Esophagus muscularis mucosa (tissue), 4 donors: Measurements from ENCODE around the gene DBN1. TPM values are rescaled to one million over a fixed set of nuclear protein-coding genes. Genes with fewer than 3 reads are reported as not detected.

Source experiments
- DNase-seq: peaks from one replicate; pipeline ENCODE4 v3.0.0-alpha.2; 2017; ENCODE audit errors: extremely low spot score
- H3K27ac ChIP-seq, 4 donors: fragments of 200-600 bp; sonication (generic); replicated peaks in 1 of 4; 1 replicate in 3 of 4; 2 replicates in 1 of 4; pipeline ENCODE4 v1.5.1; 2016 to 2019; ENCODE audit warnings: mild to moderate bottlenecking in 1 of 4
- H3K27me3 ChIP-seq, 4 donors: fragments of 200-600 bp; sonication (generic); one replicate each; pipeline versions ENCODE4 v1.5.1 to v1.6.0; 2016 to 2019
- H3K36me3 ChIP-seq, 4 donors: fragments of 200-600 bp; sonication (generic); one replicate each; pipeline ENCODE4 v1.5.1; 2016 to 2019
- H3K4me1 ChIP-seq, 4 donors: fragments of 200-600 bp; sonication (generic); one replicate each; pipeline ENCODE4 v1.5.1; 2016 to 2019
- H3K4me3 ChIP-seq, 4 donors: fragments of 200-600 bp; sonication (generic); 1 replicate in 2 of 4; 2 replicates in 2 of 4; pipeline ENCODE4 v1.5.1; 2016 to 2019; ENCODE audit warnings: mild to moderate bottlenecking in 4 of 4, moderate library complexity in 1 of 4
- H3K9me3 ChIP-seq, 4 donors: fragments of 200-600 bp; sonication (generic); 1 replicate in 3 of 4; 2 replicates in 1 of 4; pipeline ENCODE4 v1.5.1; 2016 to 2019
- EP300 ChIP-seq: sonication (generic); formaldehyde crosslinking; IDR thresholded peaks from one replicate; pipeline ENCODE4 v1.6.1; 2017; ENCODE audit warnings: antibody characterized with exemption
- POLR2A ChIP-seq: fragments of 450-650 bp; IDR thresholded peaks from one replicate; pipeline ENCODE4 v1.6.1; 2017; ENCODE audit warnings: antibody characterized with exemption, moderate library complexity, mild to moderate bottlenecking, low read depth
- POLR2AphosphoS5 ChIP-seq, 2 donors: sonication (generic); formaldehyde crosslinking; IDR thresholded peaks; one replicate each; pipeline ENCODE4 v1.6.1; 2017; ENCODE audit warnings: antibody characterized with exemption in 2 of 2
- WGBS: methylation state at CpG from one replicate; pipeline ENCODE4 v1.1.5; 2018; 5-methylcytosine and 5-hydroxymethylcytosine counted together
- intact Hi-C: fragments of 100-400 bp; cut with DNase I; formaldehyde crosslinking; loops from one replicate; pipeline ENCODE4 v1.15.1; 2023
- total RNA-seq, 4 donors: library from RNA; depleted of rRNA; stranded (reverse); fragments of >200 nt; gene quantifications; one replicate each; pipeline versions ENCODE4 v1.1.0 to v1.2.1, GENCODE V29; 2016
- TF ChIP-seq, protein P1 (sequence below), 3 experiments: fragments of 200-600 bp in 2 of 3; fragments of 450-650 bp in 1 of 3; sonication (generic) in 2 of 3; IDR thresholded peaks; one replicate each; pipeline ENCODE4 v1.5.1; 2017 to 2019; ENCODE audit warnings: antibody characterized with exemption in 3 of 3, mild to moderate bottlenecking in 2 of 3, moderate library complexity in 1 of 3

DBN1 gene
- total RNA-seq, 4 donors from 2014 or later, result 92.2 to 160 (median 130) TPM

DNA sequence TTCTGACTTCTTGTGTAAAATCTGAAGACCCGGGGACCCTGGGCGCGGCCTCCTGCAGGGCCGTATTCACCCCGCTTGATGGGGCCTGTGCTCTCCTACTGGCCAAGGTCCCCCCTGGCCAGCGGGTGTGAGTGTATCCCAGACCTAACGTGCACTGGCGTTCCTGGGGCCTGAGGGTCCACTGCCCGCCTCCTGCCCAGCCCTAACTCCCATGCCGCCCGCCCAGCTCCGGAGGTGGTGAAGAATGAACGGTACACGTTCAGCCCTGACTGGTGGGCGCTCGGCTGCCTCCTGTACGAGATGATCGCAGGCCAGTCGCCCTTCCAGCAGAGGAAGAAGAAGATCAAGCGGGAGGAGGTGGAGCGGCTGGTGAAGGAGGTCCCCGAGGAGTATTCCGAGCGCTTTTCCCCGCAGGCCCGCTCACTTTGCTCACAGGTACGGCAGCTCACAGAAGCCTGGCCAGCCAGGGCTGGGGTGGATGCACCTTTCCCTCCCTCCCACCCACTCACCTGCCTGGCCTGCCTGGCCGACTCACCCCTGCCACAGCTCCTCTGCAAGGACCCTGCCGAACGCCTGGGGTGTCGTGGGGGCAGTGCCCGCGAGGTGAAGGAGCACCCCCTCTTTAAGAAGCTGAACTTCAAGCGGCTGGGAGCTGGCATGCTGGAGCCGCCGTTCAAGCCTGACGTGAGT lies 37.4 kb downstream of the DBN1 start:
- H3K4me1 ChIP-seq, result peaks cover 15 to 18% (median 16%) of the 10 kb centered on the region in 4 donors
- H3K27ac ChIP-seq, result no peak overlapping the region
- no peak for DNase-seq
- WGBS, result 94% methylated on average over 34 of the region's 37 CpGs
- H3K9me3 ChIP-seq, result no peaks in the 10 kb centered on the region
- no peak overlapping the region for H3K4me3 ChIP-seq
- no peak for TF ChIP-seq POLR2A
- TF ChIP-seq POLR2AphosphoS5 (IDR thresholded peaks at IDR 0.05), result no peak
- TF ChIP-seq, protein P1, sequence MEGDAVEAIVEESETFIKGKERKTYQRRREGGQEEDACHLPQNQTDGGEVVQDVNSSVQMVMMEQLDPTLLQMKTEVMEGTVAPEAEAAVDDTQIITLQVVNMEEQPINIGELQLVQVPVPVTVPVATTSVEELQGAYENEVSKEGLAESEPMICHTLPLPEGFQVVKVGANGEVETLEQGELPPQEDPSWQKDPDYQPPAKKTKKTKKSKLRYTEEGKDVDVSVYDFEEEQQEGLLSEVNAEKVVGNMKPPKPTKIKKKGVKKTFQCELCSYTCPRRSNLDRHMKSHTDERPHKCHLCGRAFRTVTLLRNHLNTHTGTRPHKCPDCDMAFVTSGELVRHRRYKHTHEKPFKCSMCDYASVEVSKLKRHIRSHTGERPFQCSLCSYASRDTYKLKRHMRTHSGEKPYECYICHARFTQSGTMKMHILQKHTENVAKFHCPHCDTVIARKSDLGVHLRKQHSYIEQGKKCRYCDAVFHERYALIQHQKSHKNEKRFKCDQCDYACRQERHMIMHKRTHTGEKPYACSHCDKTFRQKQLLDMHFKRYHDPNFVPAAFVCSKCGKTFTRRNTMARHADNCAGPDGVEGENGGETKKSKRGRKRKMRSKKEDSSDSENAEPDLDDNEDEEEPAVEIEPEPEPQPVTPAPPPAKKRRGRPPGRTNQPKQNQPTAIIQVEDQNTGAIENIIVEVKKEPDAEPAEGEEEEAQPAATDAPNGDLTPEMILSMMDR (IDR thresholded peaks at IDR 0.05), result no peak
- no peak for TF ChIP-seq EP300
- no peaks in the 10 kb centered on the region for H3K27me3 ChIP-seq
- H3K36me3 ChIP-seq, result peaks cover 50 to 93% (median 88%) of the 10 kb centered on the region in 4 donors
- intact Hi-C loops, result no loop called here

DNA sequence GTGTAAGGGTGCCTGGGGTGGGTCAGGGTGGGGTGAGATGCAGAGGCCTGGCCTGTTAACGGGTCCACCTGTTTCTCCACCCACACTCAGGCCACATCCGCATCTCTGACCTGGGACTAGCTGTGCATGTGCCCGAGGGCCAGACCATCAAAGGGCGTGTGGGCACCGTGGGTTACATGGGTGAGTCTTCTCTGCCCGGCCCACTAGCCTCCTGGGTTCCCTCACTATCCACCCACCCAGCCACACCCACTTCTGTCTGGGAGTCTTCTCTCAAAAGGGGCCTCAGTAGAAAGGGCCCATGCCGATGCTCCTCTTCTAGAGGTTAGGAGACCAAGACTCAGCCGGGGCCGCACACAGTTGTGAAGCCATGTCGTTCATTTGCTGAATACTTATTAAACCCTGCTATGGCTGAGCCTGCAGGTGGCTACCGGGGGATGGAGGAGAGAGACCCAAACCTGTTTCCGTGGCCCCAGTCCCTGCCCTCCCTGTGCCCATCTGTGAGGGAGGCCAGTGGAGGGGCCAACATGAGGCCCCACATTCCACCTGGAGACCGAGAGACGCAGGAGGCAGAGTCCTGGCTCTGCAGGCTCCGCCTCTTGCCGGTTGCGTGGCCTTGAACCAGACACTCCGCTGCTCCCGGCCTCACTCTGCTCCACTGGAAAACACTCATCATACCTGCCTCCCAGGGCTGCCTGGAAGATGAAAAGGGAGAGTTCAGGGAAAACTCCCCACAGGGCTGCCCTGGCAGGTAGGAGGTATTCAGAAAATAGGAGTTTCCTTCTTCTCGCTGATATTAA lies 38.3 kb downstream of the DBN1 start:
- 89% methylated on average over 10 of the region's 20 CpGs for WGBS
- H3K27ac ChIP-seq, result no peak overlapping the region
- intact Hi-C loops, result no loop called here
- no peaks in the 10 kb centered on the region for H3K9me3 ChIP-seq
- peaks cover 46 to 93% (median 88%) of the 10 kb centered on the region in 4 donors for H3K36me3 ChIP-seq
- H3K4me3 ChIP-seq, result no peak overlapping the region
- H3K4me1 ChIP-seq, result peaks cover 20 to 26% (median 24%) of the 10 kb centered on the region in 4 donors
- H3K27me3 ChIP-seq, result no peaks in the 10 kb centered on the region
- TF ChIP-seq EP300 (no peak), POLR2A (no peak), POLR2AphosphoS5 (IDR thresholded peaks at IDR 0.05) (no peak)
- TF ChIP-seq, protein P1 (IDR thresholded peaks at IDR 0.05), result no peak
- no peak for DNase-seq

DNA sequence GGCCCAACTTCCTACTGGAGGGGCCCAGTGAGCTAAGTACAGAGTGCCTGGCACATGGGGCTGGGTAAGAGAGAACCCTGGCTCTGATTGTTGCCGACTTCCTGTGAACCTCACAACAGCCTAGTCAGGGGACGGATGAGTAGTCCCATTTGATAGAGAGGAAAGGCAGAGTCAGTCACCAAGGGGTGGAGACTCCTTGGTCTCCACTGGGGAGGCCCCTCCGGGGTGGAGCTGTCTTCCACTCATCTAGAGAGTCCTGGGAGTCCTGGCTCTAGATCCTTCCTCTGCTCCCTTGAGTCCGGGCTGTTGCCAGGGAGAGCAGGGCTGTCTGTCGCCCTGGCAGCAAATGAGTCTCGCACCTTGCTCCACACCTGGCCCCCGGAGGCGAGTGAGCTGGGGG lies 39.0 kb downstream of the DBN1 start:
- Histone ChIP-seq H3K4me3 (no peak overlapping the region), H3K4me1 (peaks cover 20 to 33% (median 29%) of the 10 kb centered on the region in 4 donors), H3K27ac (no peak overlapping the region), H3K9me3 (no peaks in the 10 kb centered on the region), H3K36me3 (peaks cover 46 to 97% (median 85%) of the 10 kb centered on the region in 4 donors), H3K27me3 (no peaks in the 10 kb centered on the region)
- WGBS, result 81% methylated on average over 7 of the region's 8 CpGs
- no peak for DNase-seq
- TF ChIP-seq, protein P1 (IDR thresholded peaks at IDR 0.05), result no peak
- no peak for TF ChIP-seq POLR2AphosphoS5 (IDR thresholded peaks at IDR 0.05)
- TF ChIP-seq EP300, result no peak
- no peak for TF ChIP-seq POLR2A
- intact Hi-C loops, result no loop called here

DNA sequence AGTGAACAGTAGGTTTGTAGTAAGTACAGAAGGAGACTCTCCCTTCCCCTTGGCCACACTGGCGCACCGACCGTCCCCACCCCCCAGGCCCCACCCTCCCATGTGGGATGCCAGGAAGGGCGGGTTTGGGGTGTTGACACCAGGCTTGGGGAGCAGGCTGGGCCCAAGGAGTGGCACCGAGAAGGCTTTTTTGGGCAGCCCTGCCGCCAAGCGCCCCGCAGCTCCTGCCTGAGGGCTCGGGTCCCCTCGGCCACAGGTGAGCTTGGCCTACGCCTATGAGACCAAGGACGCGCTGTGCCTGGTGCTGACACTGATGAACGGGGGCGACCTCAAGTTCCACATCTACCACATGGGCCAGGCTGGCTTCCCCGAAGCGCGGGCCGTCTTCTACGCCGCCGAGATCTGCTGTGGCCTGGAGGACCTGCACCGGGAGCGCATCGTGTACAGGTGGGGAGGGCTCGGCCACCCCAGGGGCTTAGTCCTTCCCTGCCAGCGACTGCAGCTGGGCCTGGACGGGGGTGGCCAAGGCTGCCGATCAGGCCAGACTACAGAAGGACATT lies 39.7 kb downstream of the DBN1 start:
- H3K36me3 ChIP-seq, result peaks cover 46 to 92% (median 83%) of the 10 kb centered on the region in 4 donors

More for the DNA sequence above, 39.7 kb downstream of the DBN1 start:
- TF ChIP-seq POLR2A (no peak), EP300 (no peak), POLR2AphosphoS5 (IDR thresholded peaks at IDR 0.05) (no peak)
- TF ChIP-seq, protein P1 (IDR thresholded peaks at IDR 0.05), result no peak
- DNase-seq, result no peak
- Histone ChIP-seq H3K27ac (no peak overlapping the region), H3K27me3 (no peaks in the 10 kb centered on the region), H3K4me3 (no peak overlapping the region), H3K4me1 (peaks cover 24 to 40% (median 36%) of the 10 kb centered on the region in 4 donors), H3K9me3 (no peaks in the 10 kb centered on the region)
- WGBS, result 92% methylated on average over 23 of the region's 29 CpGs
- intact Hi-C loops, result no loop called here
